Measurements from ENCODE around the gene HEMK1. TPM values are rescaled to one million over a fixed set of nuclear protein-coding genes. Genes with fewer than 3 reads are reported as not detected.

Gene HEMK1, protein sequence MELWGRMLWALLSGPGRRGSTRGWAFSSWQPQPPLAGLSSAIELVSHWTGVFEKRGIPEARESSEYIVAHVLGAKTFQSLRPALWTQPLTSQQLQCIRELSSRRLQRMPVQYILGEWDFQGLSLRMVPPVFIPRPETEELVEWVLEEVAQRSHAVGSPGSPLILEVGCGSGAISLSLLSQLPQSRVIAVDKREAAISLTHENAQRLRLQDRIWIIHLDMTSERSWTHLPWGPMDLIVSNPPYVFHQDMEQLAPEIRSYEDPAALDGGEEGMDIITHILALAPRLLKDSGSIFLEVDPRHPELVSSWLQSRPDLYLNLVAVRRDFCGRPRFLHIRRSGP
- 19.1 TPM for polyA plus RNA-seq (2013, experiment 1 of 2; ENCODE audit: insufficient read length)
- 21.7 TPM for polyA plus RNA-seq (2013, experiment 2 of 2; ENCODE audit: insufficient read length)

- DNase-seq, result peak; percentile 95
These were observed at the start of gene HEMK1 for GRCh38 chr3:50568947-50569749. TSS of gene HEMK1 (plus strand) at chr3:50569522. CDS start at chr3:50571105, 1,583 bp downstream.

DNA sequence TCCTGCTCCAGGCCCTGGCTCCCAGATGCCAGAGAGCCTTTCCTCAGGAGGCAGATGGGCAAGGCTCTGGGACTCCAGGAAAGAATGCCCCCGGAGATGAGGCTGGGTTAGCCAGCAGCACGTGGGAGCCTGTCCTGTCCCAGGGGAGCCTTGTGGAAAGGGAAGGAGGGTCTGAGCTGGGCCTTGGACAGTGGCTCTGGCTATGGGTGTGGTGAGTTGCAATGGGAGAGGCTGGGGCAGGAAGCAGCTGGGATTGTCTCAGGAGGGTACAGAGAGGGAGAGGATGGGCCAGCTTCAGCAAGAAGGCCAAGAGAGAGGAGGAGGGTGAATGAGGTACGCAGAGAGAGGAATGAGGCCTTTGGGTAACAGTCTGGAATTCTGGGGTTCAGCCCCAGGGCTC, 48.5 kb upstream of the HEMK1 start:
- no peak for DNase-seq

- no peak for DNase-seq
These were observed 47.8 kb upstream of the HEMK1 start for GRCh38 chr3:50521572-50521971.

- DNase-seq, result no peak
These were observed 46.0 kb upstream of the HEMK1 start for GRCh38 chr3:50523279-50523811.

DNA sequence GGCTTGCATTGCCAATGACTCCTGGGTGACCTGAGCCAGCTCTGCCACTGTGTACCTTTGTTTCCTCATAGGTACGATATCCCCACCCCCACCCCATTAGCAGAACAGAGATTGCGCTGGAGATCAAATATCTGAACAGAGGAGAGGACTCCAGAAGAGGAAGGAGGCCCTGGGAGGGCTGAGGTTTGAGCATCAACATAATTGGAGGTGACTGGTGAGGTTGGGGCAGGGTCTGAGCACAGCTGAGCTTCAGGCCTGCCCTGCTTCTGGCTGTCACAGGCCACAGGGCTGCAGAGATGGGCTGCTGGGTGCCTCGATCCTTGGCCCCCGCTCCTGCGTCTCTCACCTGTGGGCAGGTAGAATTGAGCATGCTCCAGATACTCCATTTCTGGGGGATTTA, 44.6 kb upstream of the HEMK1 start:
- no peak for DNase-seq

DNA sequence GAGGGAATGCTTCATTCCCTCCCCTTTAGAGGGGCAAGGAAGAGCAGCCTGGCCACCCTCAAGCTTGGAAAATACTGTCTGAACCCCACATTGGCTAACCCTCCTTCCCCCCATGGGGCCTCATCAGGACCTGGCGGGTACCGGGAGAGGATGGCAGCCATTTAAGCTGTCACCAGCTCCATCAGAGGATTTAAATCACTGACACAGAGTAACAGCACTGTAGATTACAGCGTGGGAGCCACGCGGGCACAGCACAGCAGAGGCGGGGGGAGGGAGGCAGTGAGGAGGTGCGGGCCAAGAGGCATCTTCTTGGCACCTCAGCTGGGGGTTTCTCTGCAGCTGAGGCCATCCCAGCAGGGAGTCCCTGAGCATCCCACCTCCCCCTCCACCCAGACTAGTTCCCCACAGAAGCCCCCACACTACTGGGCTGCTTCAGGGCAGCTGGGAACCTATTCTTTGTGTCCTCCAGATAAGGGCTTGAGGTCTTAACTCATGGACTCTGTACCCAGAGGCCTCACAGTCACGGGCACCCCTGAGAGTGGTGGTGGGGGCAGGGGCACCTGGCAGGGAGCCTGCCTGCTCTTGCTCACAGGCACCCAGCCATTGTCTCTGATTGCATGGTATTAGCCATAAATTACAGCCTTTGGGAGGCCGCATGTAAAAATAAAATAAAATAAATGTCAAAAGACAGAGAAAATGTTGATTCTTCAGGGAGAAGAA, 44.0 kb upstream of the HEMK1 start:
- no peak for DNase-seq

DNA sequence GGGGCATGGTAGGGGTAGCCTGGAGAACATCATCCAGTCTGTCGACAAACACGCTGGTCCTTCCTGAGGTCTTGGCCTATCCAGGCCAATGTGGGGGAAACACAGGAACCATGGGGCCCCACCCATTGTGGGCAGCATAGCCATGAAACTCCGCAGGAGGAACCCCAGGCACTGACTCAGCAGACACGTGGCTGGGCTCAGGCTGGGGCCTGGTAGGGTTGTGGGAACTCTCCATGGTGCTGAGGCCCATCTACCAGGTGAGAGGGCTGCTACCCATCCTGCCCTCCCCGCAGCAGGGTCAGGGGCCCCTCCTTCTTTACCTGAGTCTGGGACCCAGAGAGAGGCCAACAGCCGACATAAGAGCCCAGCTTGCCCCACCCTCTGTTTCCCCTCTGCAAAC, 43.3 kb upstream of the HEMK1 start:
- DNase-seq, result peak; percentile 36

DNA sequence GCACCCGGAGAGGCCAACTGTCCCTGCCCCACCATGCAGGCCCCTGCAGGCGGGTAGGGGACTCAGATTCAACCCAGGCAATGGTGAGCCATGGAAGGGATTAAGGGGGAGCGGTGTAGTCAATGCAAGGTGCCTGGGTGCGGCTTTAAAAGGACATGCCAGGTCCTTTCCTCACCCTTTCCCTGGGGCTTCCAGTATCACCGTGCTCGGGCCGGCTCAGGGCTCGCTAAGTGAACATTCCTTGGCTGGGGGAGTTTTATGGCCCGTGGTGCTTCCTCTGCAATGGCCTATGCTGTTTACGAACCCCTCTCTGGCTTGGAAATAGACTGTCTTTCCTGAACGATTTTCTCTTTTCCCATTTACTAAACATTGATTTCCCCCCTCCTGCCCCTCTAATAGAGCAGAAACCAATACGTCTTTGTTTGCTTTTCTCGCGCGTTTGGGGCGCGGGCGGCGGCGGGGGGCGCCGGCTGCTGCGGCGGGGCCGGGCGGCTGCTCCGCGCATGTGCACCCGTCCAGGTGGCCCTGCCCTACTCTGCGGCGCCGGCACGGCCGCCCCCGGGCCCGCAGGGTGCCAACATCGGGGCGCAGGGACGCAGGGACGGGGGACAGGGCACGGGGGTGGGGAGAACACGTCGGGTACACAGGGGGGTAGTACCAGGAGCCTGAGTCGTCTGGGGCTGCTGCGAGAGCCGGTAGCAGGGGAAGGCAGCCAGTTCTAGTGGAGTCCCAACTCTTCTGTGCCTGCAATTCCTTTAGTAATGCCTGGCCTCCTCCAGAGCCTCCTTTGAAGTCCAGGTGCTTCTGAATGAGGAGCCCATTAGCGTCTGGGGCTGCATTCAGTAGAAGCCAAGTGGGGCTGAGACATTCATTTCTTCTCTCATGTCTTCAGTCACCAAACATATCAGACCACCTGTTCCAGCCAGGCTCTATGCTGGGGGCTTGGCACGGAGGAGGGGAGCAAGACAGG, 39.0 kb upstream of the HEMK1 start:
- DNase-seq, result no peak

DNA sequence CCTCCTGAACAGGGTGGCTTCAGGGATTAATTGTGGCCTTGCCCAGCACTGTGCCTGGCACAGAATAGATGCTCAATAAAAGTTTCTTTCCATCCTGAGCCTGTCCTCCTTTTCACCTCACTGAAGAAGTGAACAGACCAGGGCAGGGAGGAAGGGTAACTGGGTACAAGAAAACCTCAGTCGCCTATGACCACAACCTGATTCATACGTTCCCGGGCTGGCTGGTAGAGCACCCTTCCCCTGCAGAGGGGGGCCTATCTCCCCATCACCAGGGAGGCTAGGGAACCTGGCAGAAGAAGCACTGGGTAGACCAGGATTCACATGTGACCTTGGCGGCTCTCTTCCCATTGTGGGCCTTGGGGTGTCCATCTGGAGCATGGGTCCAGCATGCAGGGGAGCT, 38.1 kb upstream of the HEMK1 start:
- DNase-seq, result no peak

DNA sequence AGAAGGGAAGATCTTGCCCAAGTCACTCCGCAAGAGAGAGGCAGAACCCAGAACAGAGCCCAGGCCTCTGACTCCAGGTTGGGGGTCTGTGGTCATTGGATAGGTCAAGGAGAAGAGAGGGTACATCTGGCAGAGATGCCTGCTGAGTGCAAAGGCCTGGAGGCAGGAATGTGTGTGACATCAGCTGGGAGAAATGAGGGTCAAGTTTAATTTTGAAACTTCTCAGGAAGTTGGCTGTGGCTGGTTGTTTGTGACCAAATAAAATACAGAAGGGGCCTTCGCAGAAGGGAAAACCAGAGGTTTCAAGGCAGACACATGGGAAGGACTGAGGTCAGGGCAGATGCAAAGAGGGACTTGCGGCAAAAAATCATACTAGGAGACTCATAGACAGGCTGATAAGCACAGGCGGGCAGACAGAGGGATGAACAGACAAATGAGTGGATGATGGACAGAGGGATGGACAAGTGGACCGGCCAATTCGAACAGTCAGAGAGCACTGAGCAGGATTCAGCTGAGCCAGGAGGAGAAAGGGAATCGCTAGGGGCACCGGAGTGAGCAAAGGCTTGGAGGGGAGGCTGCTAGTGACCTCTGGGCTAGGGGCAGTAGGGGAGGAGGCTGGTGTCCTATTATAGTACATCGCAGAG, 37.1 kb upstream of the HEMK1 start:
- DNase-seq, result no peak

DNA sequence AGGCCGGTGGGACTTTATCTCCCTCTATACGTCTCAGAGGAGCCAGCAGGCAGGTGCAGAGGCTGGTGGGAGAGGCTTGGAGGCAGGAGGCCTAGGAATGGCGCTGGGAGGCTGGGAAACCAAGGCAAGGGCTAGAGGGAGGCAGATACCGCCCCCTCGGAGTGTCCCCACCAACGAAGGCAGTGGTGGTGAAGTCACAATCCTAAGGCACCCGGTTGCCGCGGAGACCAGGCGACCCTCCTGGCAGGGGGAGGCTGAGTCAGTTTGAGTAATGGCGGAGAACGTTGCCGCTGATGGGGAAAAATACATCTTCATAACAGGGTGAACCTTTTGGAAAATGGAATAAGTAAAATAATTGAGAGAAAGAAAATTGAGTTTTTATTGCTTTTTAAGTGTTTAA, 36.0 kb upstream of the HEMK1 start:
- DNase-seq, result no peak

- no peak for DNase-seq
These were observed 35.4 kb upstream of the HEMK1 start for GRCh38 chr3:50533807-50534461.

GRCh38 chr3:50534681-50535330, 34.5 kb upstream of the HEMK1 start:
- no peak for DNase-seq

- no peak for DNase-seq
These were observed 32.7 kb upstream of the HEMK1 start for GRCh38 chr3:50536471-50537180.

DNA sequence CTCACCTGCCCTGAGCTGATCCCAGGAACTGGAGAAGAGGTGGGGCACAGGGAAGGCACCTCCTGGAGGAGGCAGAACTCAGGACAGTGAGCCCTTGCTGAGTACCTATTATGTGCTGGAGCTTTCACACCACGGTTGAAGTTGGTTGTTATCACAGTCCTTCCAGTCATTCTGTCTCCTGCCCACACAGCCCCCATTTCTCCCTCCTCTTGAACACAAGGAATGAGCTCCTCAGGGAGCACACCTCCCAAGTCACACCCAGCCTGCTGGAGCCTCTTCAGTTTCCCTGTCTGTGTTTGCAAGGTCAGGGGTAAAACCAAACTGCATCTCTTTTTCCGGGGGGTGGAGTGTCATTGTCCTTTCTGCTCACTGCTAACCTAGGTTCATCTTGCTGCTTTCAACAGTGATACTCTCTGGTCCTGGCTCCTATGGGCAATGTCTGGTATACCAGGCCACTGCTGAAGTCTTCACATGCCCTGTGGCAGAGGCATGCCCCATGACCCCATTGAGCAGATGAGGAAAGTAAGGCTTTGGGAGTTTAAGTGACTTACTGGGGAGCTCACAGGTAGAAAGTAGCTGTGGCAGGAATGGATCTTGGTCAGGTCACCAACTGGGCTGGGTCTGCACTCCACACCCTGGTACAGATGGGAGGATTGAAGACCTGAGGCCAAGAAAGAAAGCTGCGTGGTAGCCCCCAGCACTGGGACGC, 31.7 kb upstream of the HEMK1 start:
- DNase-seq, result no peak

DNA sequence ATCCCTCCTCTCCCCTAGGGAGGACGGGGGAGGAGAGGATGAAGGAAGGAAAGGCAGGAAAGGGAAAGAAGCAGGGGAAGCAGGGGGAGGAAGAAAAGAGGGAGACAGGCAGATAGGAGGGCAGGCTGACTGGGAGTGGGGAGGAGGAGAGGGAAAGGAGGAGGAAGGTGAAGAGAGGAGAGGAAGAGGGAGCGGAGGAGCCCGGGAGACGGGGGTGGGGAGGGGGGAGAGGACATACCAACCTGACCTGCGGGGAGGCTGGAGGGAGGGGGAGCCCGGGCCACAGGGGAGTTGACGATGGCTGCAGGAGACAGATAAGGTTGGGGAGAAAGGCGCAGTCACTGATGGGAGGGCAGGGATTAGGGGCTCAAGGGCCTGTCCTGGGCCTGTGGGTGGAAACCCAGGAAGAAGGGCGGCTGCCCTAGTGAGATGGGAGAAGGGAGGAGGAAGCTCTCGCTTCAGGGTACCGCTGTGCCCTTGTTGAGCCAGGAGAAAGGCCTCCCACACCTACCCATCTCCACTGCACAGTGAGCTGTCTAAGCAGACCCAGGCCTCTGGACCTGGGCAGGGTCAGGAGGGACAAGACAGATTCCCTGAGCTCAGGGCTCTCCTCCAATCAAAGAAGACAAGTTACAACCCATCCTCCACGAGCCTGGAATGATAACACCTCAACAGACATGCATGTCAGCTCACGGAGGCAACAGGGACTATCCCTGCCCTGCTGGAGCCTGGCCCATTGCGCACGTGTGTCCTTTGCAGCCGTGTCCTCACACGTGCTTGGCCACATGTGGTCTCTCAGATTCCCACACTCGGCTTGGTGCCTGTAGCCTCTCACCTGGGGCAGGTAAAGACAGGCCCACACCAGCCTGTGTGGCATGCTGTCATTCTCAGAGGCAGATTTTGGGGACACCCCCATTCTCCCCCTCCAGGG, 29.7 kb upstream of the HEMK1 start:
- DNase-seq, result no peak
